Measurements from ENCODE around the gene PTPRM.

DNA sequence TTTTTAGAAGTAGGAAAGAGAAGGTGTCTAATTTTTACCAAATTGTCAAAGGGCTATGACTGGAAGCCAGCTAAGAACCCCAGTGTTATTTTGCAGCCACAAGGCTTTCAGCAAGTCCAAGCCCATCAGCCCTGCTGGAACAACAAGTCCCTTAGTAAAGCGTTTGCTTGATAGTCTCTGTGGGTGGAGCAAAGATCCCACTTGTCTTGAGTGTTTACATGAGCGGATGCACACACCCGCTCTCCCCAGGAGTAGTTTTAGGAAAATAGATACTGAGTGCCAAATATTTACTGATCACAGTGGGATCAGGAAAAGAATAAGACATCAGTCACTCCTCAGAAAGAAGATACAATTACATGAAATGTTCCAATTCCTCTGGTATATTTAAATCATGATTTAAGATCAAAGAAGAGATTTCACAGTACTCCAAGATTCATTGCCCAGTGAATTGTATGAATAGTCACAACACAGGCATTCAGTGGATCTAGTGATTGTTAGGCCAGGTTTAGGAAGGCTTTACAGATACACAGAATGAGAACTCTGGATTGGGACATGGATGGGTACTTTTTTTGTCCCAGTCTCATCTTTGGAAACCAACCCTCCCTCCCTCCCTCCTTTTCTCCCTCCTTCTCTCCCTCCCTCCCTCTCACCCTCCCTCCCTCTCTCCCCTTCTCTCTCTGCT lies 514.9 kb downstream of the PTPRM start:
- TF ChIP-seq, protein P1, sequence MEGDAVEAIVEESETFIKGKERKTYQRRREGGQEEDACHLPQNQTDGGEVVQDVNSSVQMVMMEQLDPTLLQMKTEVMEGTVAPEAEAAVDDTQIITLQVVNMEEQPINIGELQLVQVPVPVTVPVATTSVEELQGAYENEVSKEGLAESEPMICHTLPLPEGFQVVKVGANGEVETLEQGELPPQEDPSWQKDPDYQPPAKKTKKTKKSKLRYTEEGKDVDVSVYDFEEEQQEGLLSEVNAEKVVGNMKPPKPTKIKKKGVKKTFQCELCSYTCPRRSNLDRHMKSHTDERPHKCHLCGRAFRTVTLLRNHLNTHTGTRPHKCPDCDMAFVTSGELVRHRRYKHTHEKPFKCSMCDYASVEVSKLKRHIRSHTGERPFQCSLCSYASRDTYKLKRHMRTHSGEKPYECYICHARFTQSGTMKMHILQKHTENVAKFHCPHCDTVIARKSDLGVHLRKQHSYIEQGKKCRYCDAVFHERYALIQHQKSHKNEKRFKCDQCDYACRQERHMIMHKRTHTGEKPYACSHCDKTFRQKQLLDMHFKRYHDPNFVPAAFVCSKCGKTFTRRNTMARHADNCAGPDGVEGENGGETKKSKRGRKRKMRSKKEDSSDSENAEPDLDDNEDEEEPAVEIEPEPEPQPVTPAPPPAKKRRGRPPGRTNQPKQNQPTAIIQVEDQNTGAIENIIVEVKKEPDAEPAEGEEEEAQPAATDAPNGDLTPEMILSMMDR (IDR thresholded peaks at IDR 0.05): no peak
- TF ChIP-seq ESRRA (CRISPR knock-in tag; IDR thresholded peaks at IDR 0.05; ENCODE audit: borderline replicate concordance) (no peak), ZNF121 (CRISPR knock-in tag; IDR thresholded peaks at IDR 0.05) (no peak), GTF2I (CRISPR knock-in tag; conservative IDR thresholded peaks at IDR 0.05) (no peak)
- TF ChIP-seq, protein P2, sequence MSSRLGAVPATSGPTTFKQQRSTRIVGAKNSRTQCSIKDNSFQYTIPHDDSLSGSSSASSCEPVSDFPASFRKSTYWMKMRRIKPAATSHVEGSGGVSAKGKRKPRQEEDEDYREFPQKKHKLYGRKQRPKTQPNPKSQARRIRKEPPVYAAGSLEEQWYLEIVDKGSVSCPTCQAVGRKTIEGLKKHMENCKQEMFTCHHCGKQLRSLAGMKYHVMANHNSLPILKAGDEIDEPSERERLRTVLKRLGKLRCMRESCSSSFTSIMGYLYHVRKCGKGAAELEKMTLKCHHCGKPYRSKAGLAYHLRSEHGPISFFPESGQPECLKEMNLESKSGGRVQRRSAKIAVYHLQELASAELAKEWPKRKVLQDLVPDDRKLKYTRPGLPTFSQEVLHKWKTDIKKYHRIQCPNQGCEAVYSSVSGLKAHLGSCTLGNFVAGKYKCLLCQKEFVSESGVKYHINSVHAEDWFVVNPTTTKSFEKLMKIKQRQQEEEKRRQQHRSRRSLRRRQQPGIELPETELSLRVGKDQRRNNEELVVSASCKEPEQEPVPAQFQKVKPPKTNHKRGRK (CRISPR knock-in tag; IDR thresholded peaks at IDR 0.05; ENCODE audit: borderline replicate concordance): no peak
- TF ChIP-seq, protein P3, sequence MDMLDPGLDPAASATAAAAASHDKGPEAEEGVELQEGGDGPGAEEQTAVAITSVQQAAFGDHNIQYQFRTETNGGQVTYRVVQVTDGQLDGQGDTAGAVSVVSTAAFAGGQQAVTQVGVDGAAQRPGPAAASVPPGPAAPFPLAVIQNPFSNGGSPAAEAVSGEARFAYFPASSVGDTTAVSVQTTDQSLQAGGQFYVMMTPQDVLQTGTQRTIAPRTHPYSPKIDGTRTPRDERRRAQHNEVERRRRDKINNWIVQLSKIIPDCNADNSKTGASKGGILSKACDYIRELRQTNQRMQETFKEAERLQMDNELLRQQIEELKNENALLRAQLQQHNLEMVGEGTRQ (CRISPR knock-in tag; IDR thresholded peaks at IDR 0.05): no peak
